HG02938 (cell line): ENCODE data around the gene FYN.

Experiments
- ATAC-seq: cut with Tn5 transposase; IDR thresholded peaks from one replicate; pipeline ENCODE4 v1.9.1; 2021; ENCODE audit warnings: mild to moderate bottlenecking, moderate library complexity; ENCODE audit not compliant: unreplicated experiment

The FYN gene

DNA sequence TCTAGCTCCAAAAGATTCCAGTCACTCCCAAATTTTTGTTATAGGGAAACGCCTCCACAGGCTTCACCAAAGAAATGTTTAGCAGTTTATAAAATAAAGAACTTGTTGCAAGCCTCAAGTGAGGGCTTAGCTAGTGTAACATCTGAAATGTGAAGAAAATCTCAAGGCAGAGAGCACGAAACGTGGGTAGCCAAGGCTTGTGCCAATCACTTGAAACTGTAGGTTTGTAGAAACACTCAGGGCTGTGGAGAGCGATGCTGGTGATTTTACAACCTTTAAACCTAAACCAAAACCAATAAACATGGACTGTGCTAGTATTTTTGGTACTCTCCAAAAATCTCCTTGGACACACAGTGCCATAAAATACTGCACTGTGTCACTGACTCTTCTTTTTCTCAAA lies 159.4 kb downstream of the FYN start:
- no peak for ATAC-seq

DNA sequence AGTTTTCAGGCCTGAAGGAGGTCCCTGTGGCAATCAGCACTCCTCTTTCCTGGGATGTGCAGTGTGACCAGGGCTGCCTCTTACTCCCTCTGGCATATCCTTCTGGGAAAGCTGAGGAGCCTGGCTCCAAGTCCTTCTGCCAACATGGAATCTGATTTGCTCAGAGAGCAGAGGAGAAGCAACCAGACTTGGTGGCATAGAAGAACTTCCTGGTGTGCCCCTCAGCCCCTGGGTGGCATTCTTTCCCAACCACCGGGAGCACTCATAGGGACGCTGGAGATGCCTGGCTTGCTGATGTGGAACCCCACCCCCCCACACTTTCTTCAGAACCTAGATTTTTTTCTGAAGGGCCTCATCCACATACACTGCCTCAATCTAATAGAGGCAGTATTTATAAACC lies 160.0 kb downstream of the FYN start:
- ATAC-seq = no peak

DNA sequence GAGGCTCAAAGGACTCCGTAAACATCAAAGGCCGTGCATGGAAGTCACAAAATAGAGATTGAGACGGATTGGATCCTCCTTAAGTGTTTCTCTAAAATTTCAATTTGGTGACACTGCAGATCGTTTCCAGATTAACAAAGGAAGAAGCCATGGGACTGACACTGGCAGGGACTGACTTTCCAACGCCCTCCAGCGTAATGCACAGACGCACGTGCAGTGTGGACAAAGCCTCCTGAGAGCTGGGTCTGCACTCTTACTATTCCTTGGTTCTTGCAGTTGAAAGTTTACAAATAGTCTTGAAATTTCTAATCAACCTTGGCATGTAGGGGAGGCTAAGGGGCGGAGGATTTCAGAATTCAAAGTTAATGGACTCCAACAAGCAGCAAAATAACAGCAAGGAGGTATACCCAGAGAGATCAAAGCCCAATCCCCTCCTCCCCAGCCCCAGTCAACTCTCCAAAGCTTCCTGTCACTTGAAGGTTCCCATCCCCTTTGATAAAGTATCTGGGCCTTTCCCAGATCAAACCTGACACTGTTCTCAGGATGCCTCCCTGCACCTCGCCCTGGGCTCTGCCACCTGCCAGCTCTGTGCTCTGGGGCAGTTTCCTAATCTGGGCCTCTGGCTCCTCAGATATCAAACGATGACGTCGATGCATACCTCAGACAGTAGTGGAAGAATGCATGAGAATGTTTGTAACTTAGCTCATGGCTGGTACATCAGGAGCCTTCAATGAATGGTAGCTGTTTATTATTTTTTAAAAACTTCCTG lies 161.1 kb downstream of the FYN start:
- no peak for ATAC-seq

DNA sequence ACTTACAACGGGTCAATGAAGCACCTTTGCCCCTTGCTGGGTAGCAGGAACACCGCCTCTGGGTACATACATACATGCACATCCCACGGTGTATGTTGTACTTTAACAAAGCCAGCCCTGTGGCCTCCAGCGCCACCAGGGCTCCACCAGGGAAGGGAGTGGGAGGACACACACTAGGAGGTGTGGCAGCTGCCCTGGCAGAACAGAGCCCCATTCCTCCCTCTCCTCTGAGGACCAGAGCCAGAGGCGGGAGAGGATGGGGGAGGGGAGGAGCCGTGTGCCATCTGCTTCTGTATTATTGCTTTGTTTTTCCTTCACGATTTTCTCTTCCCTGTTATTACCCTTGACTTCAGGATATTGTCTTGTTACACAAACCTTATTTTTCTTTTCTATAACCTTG lies 161.8 kb downstream of the FYN start:
- no peak for ATAC-seq

DNA sequence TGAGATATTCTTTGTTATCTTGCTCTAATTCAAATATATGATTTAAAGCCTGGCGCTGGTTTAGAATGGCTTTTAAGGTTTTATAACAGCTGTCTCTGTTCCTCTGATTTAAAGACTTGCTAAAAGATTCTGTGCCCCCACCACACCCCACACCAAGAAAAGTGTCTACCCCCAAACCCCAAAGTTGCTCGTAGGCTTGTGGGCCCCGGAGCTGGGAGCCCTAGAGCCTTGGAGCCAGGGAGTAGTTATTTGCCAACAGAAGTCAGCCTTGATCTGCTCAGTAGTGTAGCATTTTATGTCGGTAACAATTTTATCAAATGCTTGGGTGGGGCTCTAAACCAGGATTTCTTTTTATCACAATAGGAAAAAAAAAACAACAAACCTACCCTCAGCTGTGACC lies 162.3 kb downstream of the FYN start:
- no peak for ATAC-seq

DNA sequence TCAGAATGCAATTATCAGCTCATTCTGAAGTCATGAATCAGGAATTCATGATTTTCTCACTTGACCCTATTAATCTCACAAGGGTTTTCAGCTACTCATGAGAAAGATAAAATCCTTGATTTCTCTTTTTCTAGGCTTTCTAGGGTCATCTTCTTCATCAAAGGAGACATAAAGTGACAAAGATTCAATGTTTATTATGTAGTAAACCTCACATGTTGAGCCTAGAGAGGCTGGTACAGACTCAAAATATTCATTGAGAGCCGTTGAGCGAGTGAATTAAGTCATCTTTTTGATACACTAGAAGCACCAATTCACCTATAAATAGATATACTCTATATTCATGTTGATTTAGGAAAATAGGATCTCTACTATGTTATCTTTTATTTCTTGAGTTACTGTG lies 162.8 kb downstream of the FYN start:
- ATAC-seq = no peak

DNA sequence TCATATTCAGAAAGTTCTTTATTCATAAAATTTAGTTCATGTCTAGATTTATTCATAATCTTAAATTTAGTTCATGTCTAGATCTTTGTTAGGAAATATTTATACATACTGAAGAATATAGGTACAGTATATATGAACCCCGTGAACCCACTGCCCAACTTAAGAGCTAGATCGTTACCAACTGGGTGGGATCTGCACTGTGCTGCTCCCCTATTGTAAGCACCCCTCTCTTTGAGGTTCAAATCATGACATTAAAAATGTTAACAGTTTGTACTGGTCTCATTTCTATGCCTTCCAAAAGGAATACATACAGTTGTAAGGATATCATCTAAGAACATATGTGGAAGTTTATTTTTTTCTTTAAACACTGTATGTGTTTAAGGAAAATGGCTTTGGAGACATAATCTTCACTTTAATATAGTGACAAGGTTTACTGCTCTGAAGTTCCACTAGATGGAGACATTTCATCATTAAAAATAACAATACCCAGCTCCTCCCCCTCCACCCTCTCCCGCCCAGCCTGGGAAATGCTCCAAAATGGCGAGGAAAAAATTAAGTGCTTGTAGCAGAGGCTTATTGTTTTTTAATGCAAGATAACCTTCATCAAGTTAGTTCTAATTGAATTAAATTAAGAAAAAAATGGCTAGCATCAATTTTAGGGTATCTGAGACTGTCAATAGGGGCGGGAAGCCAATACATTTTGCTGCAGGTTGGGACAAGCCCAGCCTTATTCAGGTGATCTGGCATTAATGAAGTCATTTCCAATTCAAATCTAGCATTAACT lies 163.4 kb downstream of the FYN start:
- peak; percentile 91 for ATAC-seq

DNA sequence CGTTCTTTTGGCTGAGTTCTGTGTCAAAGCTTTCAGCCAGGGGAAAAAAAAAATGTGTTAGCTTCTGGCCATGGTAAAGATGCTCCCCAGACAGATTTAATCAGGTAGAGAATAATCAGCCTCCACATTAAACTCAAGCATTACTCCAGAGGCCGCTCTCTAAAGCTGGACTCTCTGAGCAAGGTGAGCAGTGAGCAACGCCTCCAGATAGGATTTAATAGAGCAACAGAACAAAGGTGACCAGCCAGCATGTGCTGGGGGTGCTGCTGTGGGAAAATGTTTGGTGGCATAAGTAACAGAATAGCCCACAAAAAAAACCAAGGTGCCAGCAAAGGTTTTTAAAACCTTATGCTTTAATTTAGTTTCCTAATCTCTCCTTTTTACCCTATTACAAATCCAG lies 164.1 kb downstream of the FYN start:
- no peak for ATAC-seq

DNA sequence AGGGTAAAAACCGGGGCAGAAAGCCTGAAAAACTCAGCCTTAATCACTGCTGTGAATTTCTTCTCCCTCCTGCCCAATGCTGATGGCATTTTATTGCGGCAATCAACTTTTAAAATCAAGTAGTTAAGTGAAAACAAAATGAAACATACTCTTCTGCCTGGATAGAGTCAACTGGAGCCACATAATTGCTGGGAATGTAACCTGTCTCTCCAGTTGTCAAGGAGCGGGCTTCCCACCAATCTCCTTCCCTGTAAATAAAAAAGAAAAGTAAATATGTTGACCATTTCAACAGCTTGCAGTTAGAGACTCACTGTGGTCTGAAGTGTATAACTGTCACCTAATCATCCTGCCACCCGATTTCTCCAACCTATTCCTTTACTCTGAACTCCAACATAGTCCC lies 165.5 kb downstream of the FYN start:
- no peak for ATAC-seq

DNA sequence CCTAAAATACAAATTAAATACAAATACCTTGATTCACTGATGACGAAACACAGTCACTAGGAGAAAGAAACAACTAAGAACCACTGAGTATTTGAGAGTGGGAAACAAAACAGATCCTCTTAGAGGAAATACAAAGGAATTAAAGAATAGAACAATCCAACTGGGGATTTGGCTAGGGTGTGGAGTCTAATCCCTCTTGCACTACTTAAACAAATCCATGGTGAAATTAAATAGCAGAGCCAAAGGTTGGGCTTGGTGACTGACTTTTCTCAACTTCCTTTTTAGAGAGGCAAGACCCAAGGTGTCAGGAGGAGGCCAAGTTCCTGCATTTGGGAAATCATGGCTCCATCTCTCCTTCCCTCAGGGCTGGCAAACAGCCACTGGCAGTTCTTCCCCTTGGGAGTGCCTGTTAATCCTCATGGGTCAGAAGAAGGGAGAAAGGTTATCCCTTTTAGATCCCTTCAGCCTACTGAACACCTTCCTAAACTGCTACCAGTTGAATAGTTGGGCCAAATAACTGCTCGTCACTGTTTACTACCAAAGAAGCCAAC lies 166.3 kb downstream of the FYN start:
- ATAC-seq = no peak

DNA sequence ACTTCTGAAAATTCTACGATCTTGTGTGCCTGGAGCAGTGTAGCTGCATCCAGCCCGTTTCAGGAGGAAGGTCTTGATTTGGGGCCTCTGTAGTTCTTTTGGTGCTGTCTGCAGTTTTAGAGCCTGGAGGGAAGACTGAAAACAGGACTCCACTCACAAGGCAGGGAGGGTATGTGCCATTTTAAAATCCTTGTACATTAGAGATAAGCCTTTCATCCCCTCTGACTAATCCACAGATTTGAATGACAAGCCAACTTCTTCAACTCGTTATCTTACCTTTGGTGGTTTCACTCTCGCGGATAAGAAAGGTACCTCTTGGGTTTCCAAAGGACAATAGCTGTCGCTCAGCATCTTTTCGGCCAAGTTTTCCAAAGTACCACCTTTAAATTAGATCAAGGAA lies 169.5 kb downstream of the FYN start:
- no peak for ATAC-seq

DNA sequence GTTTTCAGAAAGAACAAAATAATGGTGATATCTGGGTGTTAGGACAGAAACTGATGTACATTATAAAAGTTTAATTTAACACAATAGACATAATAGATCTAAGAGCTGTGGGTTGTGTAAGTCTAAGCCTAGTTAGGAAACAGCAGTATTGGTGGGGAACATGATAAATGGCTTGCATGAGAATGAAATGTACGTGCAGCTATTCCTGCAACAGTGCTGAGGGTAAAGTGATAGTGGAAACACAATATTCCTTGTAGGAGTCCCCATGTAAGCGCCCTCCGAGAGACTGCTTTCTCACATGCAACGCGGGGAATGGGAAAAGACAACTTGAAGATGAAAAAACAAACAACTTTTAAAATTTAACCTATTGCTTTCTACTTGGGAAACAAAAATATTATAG lies 171.0 kb downstream of the FYN start:
- ATAC-seq = no peak

DNA sequence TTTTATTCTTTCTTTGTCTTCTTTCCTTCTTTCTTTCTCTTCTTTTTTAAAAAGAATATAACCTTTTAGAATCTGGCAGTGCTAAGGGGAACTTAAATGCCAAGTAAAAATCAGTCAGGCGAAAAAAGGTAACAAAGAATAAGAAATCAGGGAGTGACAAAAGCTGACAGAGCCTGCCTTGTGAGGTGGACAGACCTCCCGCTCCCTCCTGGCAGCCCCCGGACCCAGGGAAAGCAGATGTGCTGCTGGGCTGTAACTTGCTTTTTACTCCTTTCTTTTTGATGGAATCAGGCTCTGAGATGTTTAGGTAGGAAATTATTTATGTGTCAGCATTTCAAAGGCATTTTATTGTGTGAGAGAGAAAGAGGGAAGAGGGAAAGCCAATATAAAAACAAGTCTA lies 172.1 kb downstream of the FYN start:
- no peak for ATAC-seq

DNA sequence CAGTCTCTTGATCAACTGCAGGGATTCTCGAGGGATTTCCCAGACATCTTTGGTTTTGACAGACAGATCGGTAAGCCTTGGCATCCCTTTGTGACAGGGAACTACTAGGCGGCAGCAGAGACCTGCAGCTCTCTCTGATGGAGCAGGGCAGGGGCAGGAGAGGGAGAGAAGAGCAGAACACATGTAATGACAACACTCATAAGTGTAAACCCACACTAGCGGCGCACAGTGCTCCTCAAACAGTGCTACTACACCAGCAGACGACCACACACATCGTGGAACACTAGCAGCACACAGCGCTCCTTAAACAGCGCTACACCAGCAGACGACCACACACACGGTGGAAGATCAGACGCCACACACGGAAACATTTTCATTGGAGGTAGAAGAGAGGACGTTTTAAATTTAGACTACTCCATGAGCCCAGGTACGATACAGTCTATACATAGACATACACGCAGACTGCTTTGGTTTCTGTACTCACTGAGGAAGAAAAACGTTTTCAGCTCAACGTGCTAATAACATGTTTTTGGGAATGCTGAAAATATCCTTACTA lies 173.0 kb downstream of the FYN start:
- no peak for ATAC-seq

DNA sequence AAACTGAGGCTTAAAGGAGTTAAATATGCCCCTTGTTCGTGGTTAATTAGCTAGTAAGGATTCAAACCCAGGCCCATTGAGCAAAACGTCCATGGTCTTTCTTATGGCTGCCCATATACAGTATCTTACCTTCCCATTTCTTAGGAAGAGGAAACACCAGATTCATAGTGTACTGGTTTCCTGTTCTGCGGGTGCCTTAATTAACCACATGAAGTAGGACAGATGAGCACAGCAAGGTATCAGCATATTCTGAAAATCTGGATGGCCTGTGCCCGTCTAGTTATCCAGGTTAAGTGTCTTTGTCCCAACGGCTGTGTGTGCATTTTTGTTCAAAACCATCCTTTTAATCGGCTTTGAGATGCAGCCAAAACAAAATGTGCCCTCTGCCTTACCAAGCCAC lies 174.1 kb downstream of the FYN start:
- ATAC-seq = no peak

DNA sequence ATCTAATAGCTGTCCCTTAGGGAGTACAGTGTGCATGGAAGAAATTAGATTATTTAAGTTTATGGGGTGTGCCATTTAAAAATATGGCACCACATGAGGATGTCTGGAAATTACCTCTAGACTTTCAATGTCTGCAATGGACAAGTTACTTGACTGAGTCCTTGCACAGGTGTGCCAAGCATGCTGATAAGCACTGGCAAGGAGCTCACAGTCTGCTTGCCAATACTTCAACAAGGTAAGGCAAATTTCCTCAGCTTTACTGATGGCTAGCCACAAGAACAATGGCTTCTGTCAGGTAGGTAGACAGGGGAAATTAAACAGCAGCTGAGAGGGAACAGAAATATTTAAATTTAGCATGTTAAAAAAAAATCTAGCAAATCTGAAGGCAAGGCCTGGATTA lies 176.4 kb downstream of the FYN start:
- ATAC-seq = no peak

DNA sequence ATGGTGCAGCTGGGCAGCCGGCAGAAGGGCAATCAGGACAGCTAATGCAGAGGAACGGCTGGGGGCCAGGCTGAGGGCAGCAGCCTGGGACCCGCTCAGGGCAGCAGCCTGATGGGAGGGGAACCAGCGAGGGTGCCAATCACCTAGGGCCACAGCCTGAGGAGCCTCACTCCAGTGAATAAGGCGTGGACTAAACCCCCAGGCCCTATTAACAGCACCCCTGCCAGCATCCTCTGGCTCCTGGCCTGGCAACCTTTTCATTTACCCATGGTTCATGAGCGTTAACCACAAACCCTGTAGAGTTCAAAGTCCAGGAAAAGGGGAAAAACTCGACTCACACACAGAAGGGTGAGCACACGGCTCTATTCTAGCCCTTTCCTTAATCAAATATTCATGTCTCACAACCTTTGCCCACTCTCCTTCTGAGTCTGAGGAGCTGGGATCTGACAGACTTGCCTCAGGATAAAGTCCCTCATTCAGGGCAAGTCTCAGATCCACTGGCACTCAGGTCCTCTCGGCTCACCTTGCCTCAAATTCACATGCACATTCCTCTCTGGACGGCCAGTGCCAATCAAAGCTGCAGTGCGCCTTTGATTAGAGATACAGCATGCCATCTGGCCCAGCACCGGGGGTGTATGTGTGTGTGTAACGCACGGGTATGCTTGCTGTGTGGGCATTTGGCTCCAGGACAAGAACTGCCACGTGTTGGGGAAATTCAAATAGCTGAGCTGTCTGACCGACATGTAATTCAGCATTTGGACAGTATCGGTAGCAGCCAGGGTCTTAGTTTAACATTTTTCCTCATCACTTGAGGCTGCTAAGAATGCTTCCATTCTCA lies 180.7 kb downstream of the FYN start:
- no peak for ATAC-seq

DNA sequence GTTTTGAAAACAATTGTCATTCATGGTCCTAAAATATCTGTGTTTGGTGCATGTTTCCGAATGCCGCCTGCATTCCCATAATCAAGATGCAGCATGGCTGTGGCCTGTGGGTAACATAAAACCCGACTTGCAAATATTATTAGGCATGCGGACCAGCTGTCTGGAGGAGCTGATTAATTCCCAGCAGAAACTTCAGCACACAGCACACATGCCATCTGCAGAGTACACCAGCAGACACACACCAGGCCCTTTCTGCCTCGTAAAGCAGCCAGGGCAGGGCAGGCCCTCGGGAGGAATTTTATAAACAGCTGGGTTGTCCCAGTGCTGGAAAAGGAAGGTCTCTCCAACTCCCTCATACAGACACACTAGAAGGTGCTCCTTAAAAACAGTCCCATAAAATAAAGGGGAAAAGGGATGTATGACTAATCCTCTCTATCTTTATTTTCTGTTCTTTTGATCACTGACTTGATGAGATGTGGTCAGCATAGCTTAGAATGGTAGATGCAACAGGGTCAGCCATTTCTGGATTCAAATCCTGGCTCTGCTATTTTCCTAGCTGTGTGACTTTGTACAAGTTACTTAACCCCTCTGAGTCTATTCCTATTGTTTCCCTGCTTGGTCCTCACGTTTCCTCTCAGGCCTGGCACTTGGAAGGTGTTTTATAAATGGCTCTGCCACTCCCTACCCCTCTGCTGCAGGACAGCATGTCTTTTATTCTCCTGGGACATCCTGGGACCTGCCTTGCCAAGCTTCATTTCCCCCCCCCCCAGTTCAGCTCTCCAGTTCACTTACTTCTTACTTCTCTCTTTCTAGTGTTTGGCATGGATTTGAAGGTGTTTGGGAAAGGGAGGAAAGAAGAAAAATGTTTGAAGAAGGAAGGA lies 181.7 kb downstream of the FYN start:
- ATAC-seq = no peak

DNA sequence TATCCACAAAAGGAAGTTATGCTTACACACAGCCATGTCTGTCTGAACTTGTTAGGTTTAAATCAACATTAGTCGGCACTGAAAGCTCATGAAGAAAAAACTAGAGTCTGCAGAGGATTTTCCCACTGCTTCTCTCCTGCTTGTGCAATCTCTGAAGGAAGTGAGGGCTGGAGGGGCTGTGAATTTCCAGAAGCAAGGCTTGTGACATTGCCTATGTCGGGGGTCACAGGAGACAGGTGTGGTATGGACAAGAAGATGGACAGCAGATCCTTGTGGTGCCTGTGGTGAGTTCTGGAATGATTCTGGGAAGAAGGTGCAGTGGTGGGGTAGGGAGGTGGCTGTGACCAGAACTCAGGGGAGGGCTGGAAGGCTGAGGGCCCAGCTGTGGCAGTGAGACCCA lies 183.3 kb downstream of the FYN start:
- no peak for ATAC-seq

DNA sequence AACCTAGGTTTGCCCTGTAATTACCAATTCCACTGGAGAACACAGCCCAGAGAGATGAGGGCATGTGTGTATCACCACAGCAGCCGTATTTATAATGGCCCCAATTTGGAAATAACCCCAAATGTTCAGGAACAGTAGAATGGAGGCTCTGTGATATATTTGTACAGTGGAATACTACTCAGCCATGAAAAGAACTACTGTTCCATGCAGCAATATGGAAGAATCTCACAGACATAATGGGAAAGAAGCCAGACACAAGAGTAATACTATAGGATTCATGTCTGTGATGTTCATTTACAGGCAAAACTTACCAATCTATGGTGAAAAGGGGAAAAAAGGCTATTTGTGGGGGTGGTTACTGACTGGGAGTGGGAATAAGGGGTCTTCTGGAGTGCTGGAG lies 183.8 kb downstream of the FYN start:
- no peak for ATAC-seq
